HCT116 (cell line): ENCODE results near the gene TOX4. TPM values are rescaled to one million over a fixed set of nuclear protein-coding genes. Genes with fewer than 3 reads are reported as not detected.
"Not testable (repeated sequence)": the region's sequence is repeated elsewhere in the genome, so short reads cannot be mapped to it uniquely, and the experiment has no call there.

ENCODE experiments used
- ATAC-seq: fragments of 200-7000 bp; cut with Tn5 transposase; 2 replicates; pipeline ENCODE4 v1.9.1; 2020; ENCODE audit warnings: mild to moderate bottlenecking, moderate library complexity
- BruUV-seq: library from RNA; stranded (reverse); fragments of 400-500 nt; replicated peaks from 2 replicates; lab custom pipeline; 2021; lab: Mats Ljungman, UMichigan
- CTCF ChIA-PET: fragments of 300-600 bp; sonication (Branson Sonifier 250); formaldehyde crosslinking; loops from one replicate; lab custom pipeline; 2021; ENCODE audit warnings: antibody characterized with exemption; lab: Charles Lee
- POLR2A ChIA-PET: fragments of 300-600, 350-600 bp; sonication (Branson Sonifier 250); formaldehyde crosslinking; loops from one replicate; lab custom pipeline; 2021; ENCODE audit warnings: antibody characterized with exemption; lab: Charles Lee
- RAD21 ChIA-PET, 2 experiments: fragments of 300-600 bp; sonication (Branson Sonifier 250); formaldehyde crosslinking; loops; one replicate each; lab custom pipeline; 2023; ENCODE audit warnings: low total read pairs in 2 of 2; ENCODE audit not compliant: uncharacterized antibody in 2 of 2, unreplicated experiment in 2 of 2, low non-redundant PET in 1 of 2; lab: Charles Lee
- DNase-seq: peaks from one replicate; pipeline ENCODE4 v3.0.0-alpha.2; 2010; ENCODE audit warnings: low read depth, low spot score
- H2AFZ ChIP-seq: fragments of 200-600 bp; shearing (Covaris generic), sonication (generic); 2 replicates; pipeline ENCODE4 v1.6.1; 2017; ENCODE audit warnings: low read depth, mixed run types, mixed read lengths, antibody characterized with exemption, low read length; ENCODE audit not compliant: poor library complexity, severe bottlenecking
- H3K27ac ChIP-seq: 2 replicates; pipeline ENCODE4 v1.5.1; 2012; ENCODE audit warnings: low read depth, low read length
- H3K27me3 ChIP-seq: fragments of 200-600 bp; sonication (generic); 2 replicates; pipeline ENCODE4 v1.6.1; 2016; ENCODE audit warnings: mixed run types, low read length, mixed read lengths; ENCODE audit not compliant: insufficient read depth
- H3K36me3 ChIP-seq, 2 experiments: fragments of 200-500 bp in 1 of 2; fragments of 200-600 bp in 1 of 2; sonication (Bioruptor generic) in 1 of 2; sonication (generic) in 1 of 2; 2 replicates each; pipeline versions ENCODE4 v1.5.1 to v1.6.1; 2014 to 2016; ENCODE audit warnings: low read length in 2 of 2, inconsistent platforms in 1 of 2, mixed read lengths in 1 of 2, mixed run types in 1 of 2; ENCODE audit not compliant: insufficient read depth in 2 of 2, control insufficient read depth in 1 of 2
- H3K4me1 ChIP-seq, 2 experiments: fragments of 200-600 bp in 1 of 2; sonication (generic) in 1 of 2; 2 replicates each; pipeline versions ENCODE4 v1.5.1 to v1.6.1; 2012 to 2017; ENCODE audit warnings: low read length in 2 of 2, inconsistent platforms in 1 of 2, mild to moderate bottlenecking in 1 of 2, mixed read lengths in 1 of 2, mixed run types in 1 of 2, moderate library complexity in 1 of 2; ENCODE audit not compliant: insufficient read depth in 2 of 2, control insufficient read depth in 1 of 2
- H3K4me2 ChIP-seq: fragments of 200-600 bp; sonication (generic); 2 replicates; pipeline ENCODE4 v1.6.1; 2017; ENCODE audit warnings: mixed run types, low read length, mixed read lengths
- H3K4me3 ChIP-seq, 2 experiments: fragments of 200-600 bp in 1 of 2; sonication (generic) in 1 of 2; replicated peaks in 1 of 2; 2 replicates each; pipeline ENCODE4 v1.5.1; 2011 to 2016; ENCODE audit warnings: low read length in 2 of 2, control low read depth in 1 of 2, low read depth in 1 of 2, mild to moderate bottlenecking in 1 of 2, mixed read lengths in 1 of 2, mixed run types in 1 of 2
- H3K79me2 ChIP-seq: fragments of 200-600 bp; sonication (generic); 2 replicates; pipeline ENCODE4 v1.6.1; 2017; ENCODE audit warnings: mild to moderate bottlenecking, mixed run types, low read length, moderate library complexity, mixed read lengths; ENCODE audit not compliant: insufficient read depth
- H3K9ac ChIP-seq: fragments of 200-600 bp; sonication (generic); 2 replicates; pipeline ENCODE4 v1.6.1; 2016; ENCODE audit warnings: low read length, mixed read lengths
- H3K9me2 ChIP-seq: fragments of 200-600 bp; sonication (generic), shearing (Covaris generic); 2 replicates; pipeline ENCODE4 v1.6.1; 2017; ENCODE audit warnings: mixed run types, mild to moderate bottlenecking, moderate library complexity; ENCODE audit not compliant: insufficient read depth
- H3K9me3 ChIP-seq, 2 experiments: fragments of 200-500 bp in 1 of 2; fragments of 200-600 bp in 1 of 2; sonication (Bioruptor generic) in 1 of 2; sonication (generic) in 1 of 2; 2 replicates each; pipeline ENCODE4 v1.6.1; 2014 to 2017; ENCODE audit warnings: low read length in 2 of 2, mixed read lengths in 2 of 2, inconsistent platforms in 1 of 2, low read depth in 1 of 2, mild to moderate bottlenecking in 1 of 2, mixed run types in 1 of 2, moderate library complexity in 1 of 2; ENCODE audit not compliant: control insufficient read depth in 1 of 2, insufficient read depth in 1 of 2
- H4K20me1 ChIP-seq: fragments of 200-600 bp; sonication (generic), shearing (Covaris generic); 2 replicates; pipeline ENCODE4 v1.6.1; 2017; ENCODE audit warnings: mixed run types, mild to moderate bottlenecking, moderate library complexity; ENCODE audit not compliant: insufficient read depth
- EGR1 ChIP-seq: IDR thresholded peaks from 2 replicates; pipeline ENCODE4 v1.6.1; 2012; ENCODE audit warnings: low read depth
- FOSL1 ChIP-seq: IDR thresholded peaks from 2 replicates; pipeline ENCODE4 v1.6.1; 2012; ENCODE audit warnings: low read depth
- JUND ChIP-seq: IDR thresholded peaks from 2 replicates; pipeline ENCODE4 v1.6.1; 2012
- MAX ChIP-seq: IDR thresholded peaks from 2 replicates; pipeline ENCODE4 v1.6.1; 2012
- REST ChIP-seq: IDR thresholded peaks from 2 replicates; pipeline ENCODE4 v1.6.1; 2012; ENCODE audit warnings: low read depth
- YY1 ChIP-seq: IDR thresholded peaks from 2 replicates; pipeline ENCODE4 v1.6.1; 2011; ENCODE audit warnings: low read length, low read depth, moderate library complexity, mild to moderate bottlenecking; ENCODE audit not compliant: insufficient replicate concordance; ENCODE audit errors: extremely low read depth
- ZNF274 ChIP-seq: fragments of 200-500 bp; sonication (Bioruptor generic); IDR thresholded peaks from 2 replicates; pipeline ENCODE4 v1.6.1; 2014; ENCODE audit warnings: mild to moderate bottlenecking, low read depth, low read length, inconsistent platforms
- intact Hi-C: fragments of 100-400 bp; cut with micrococcal nuclease; formaldehyde crosslinking; loops from 2 replicates; pipeline ENCODE4 v1.10.0; 2022
- total RNA-seq: library from RNA; stranded (reverse); gene quantifications from one replicate; pipeline ENCODE4 v1.2.1, GENCODE V29; 2021; ENCODE audit not compliant: unreplicated experiment
- TF ChIP-seq, protein P1 (sequence below), 3 experiments: fragments of 200-600 bp in 1 of 3; sonication (generic) in 1 of 3; IDR thresholded peaks in 2 of 3; conservative IDR thresholded peaks in 1 of 3; 2 replicates each; pipeline ENCODE4 v1.5.1; 2012 to 2017; ENCODE audit warnings: low read depth in 2 of 3, low read length in 2 of 3, antibody characterized with exemption in 1 of 3, borderline replicate concordance in 1 of 3, control low read depth in 1 of 3, mild to moderate bottlenecking in 1 of 3, mixed read lengths in 1 of 3, mixed run types in 1 of 3, moderate library complexity in 1 of 3; ENCODE audit not compliant: insufficient read depth in 1 of 3
- TF ChIP-seq, protein P2 (sequence below): IDR thresholded peaks from 2 replicates; pipeline ENCODE4 v1.6.1; 2011; ENCODE audit warnings: mild to moderate bottlenecking, low read length, moderate library complexity; ENCODE audit not compliant: insufficient replicate concordance; ENCODE audit errors: extremely low read depth
- TF ChIP-seq, protein P3 (sequence below): IDR thresholded peaks from 2 replicates; pipeline ENCODE4 v1.6.1; 2012

TOX4 gene
- total RNA-seq, 1 experiment from 2014 or later: 58.5 TPM

GRCh38 chr14:21543963-21544362 lies 67.0 kb downstream of the TOX4 start:
- ATAC-seq (no peak), DNase-seq (no peak)
- no peak overlapping the region for H3K4me2 ChIP-seq
- 0 out of 2 replicates have a peak, but pooled peaks cover 3% of the 10 kb centered on the region for H3K27me3 ChIP-seq
- POLR2A ChIA-PET: no interaction called here
- CTCF ChIA-PET: no interaction called here
- intact Hi-C loops: no loop called here
- no TSS peak for BruUV-seq
- H3K9me2 ChIP-seq: no peaks in the 10 kb centered on the region
- H2AFZ ChIP-seq: no peak overlapping the region
- H4K20me1 ChIP-seq: no peaks in the 10 kb centered on the region
- TF ChIP-seq, protein P1, sequence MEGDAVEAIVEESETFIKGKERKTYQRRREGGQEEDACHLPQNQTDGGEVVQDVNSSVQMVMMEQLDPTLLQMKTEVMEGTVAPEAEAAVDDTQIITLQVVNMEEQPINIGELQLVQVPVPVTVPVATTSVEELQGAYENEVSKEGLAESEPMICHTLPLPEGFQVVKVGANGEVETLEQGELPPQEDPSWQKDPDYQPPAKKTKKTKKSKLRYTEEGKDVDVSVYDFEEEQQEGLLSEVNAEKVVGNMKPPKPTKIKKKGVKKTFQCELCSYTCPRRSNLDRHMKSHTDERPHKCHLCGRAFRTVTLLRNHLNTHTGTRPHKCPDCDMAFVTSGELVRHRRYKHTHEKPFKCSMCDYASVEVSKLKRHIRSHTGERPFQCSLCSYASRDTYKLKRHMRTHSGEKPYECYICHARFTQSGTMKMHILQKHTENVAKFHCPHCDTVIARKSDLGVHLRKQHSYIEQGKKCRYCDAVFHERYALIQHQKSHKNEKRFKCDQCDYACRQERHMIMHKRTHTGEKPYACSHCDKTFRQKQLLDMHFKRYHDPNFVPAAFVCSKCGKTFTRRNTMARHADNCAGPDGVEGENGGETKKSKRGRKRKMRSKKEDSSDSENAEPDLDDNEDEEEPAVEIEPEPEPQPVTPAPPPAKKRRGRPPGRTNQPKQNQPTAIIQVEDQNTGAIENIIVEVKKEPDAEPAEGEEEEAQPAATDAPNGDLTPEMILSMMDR (IDR thresholded peaks at IDR 0.05 in 2 of 3, conservative IDR thresholded peaks at IDR 0.05 in 1 of 3; ENCODE audit: borderline replicate concordance in 1 of 3, insufficient read depth in 1 of 3, low read depth in 2 of 3, low read length in 2 of 3): no peak
- TF ChIP-seq JUND: no peak
- no peak for TF ChIP-seq YY1
- TF ChIP-seq FOSL1: no peak
- TF ChIP-seq, protein P2, sequence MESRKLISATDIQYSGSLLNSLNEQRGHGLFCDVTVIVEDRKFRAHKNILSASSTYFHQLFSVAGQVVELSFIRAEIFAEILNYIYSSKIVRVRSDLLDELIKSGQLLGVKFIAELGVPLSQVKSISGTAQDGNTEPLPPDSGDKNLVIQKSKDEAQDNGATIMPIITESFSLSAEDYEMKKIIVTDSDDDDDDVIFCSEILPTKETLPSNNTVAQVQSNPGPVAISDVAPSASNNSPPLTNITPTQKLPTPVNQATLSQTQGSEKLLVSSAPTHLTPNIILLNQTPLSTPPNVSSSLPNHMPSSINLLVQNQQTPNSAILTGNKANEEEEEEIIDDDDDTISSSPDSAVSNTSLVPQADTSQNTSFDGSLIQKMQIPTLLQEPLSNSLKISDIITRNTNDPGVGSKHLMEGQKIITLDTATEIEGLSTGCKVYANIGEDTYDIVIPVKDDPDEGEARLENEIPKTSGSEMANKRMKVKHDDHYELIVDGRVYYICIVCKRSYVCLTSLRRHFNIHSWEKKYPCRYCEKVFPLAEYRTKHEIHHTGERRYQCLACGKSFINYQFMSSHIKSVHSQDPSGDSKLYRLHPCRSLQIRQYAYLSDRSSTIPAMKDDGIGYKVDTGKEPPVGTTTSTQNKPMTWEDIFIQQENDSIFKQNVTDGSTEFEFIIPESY: no peak
- TF ChIP-seq REST: no peak
- TF ChIP-seq MAX: no peak
- TF ChIP-seq ZNF274: no peak
- TF ChIP-seq, protein P3, sequence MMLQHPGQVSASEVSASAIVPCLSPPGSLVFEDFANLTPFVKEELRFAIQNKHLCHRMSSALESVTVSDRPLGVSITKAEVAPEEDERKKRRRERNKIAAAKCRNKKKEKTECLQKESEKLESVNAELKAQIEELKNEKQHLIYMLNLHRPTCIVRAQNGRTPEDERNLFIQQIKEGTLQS: no peak
- TF ChIP-seq EGR1: no peak
- H3K79me2 ChIP-seq: no peaks in the 10 kb centered on the region
- H3K4me1 ChIP-seq: no peaks in the 10 kb centered on the region
- no peak overlapping the region for H3K9ac ChIP-seq
- no peak overlapping the region for H3K4me3 ChIP-seq
- H3K27ac ChIP-seq: no peak overlapping the region
- RAD21 ChIA-PET: no interaction called here
- no peaks in the 10 kb centered on the region for H3K36me3 ChIP-seq
- H3K9me3 ChIP-seq: no peaks in the 10 kb centered on the region

GRCh38 chr14:21544588-21544987 lies 67.6 kb downstream of the TOX4 start:
- H3K9me2 ChIP-seq, H3K9me3 ChIP-seq, H2AFZ ChIP-seq, H3K4me2 ChIP-seq, ATAC-seq, H3K36me3 ChIP-seq, RAD21 ChIA-PET, H3K79me2 ChIP-seq, H3K9ac ChIP-seq, BruUV-seq, intact Hi-C loops, H4K20me1 ChIP-seq, DNase-seq, H3K27ac ChIP-seq, H3K4me3 ChIP-seq, POLR2A ChIA-PET, H3K27me3 ChIP-seq, CTCF ChIA-PET, H3K4me1 ChIP-seq: not testable (repeated sequence)
